Vagina (tissue), 2 donors: Measurements from ENCODE around the gene TMEM220. TPM values are rescaled to one million over a fixed set of nuclear protein-coding genes. Genes with fewer than 3 reads are reported as not detected.

Source experiments
- DNase-seq, 2 donors: peaks; one replicate each; pipeline ENCODE4 v3.0.0-alpha.2; 2017; ENCODE audit errors: extremely low spot score in 2 of 2
- H3K27ac ChIP-seq: fragments of 200-600 bp; sonication (generic); one replicate; pipeline ENCODE4 v1.5.1; 2019
- H3K27me3 ChIP-seq: fragments of 200-600 bp; sonication (generic); one replicate; pipeline ENCODE4 v1.5.1; 2019
- H3K36me3 ChIP-seq, 2 donors: fragments of 200-600 bp; sonication (generic); one replicate each; pipeline ENCODE4 v1.5.1; 2017 to 2019
- H3K4me1 ChIP-seq: fragments of 200-600 bp; sonication (generic); one replicate; pipeline ENCODE4 v1.5.1; 2019
- H3K4me3 ChIP-seq, 2 donors: fragments of 200-600 bp; sonication (generic); 1 replicate in 1 of 2; 2 replicates in 1 of 2; pipeline ENCODE4 v1.5.1; 2016 to 2019
- H3K9me3 ChIP-seq: fragments of 200-600 bp; sonication (generic); one replicate; pipeline ENCODE4 v1.5.1; 2019
- POLR2A ChIP-seq, 2 donors: fragments of 450-650 bp; IDR thresholded peaks; one replicate each; pipeline ENCODE4 v1.6.1; 2017; ENCODE audit warnings: antibody characterized with exemption in 2 of 2, mild to moderate bottlenecking in 2 of 2, moderate library complexity in 2 of 2
- POLR2AphosphoS5 ChIP-seq, 2 donors: sonication (generic); formaldehyde crosslinking; IDR thresholded peaks; one replicate each; pipeline ENCODE4 v1.9.0; 2017; ENCODE audit warnings: antibody characterized with exemption in 2 of 2, mild to moderate bottlenecking in 2 of 2, low read depth in 1 of 2; ENCODE audit not compliant: insufficient read depth in 1 of 2
- intact Hi-C: fragments of 100-400 bp; cut with DNase I; formaldehyde crosslinking; loops from one replicate; pipeline ENCODE4 v1.15.1; 2023
- total RNA-seq: library from RNA; depleted of rRNA; stranded (reverse); fragments of >200 nt; gene quantifications from one replicate; pipeline ENCODE4 v1.2.3, GENCODE V29; 2016
- TF ChIP-seq, protein P1 (sequence below), 3 experiments: fragments of 450-650 bp in 2 of 3; fragments of 200-600 bp in 1 of 3; sonication (generic) in 1 of 3; IDR thresholded peaks; one replicate each; pipeline ENCODE4 v1.5.1; 2017 to 2019; ENCODE audit warnings: antibody characterized with exemption in 3 of 3, mild to moderate bottlenecking in 2 of 3, moderate library complexity in 2 of 3

Gene TMEM220
- total RNA-seq, 1 donor from 2014 or later = 10.3 TPM

DNA sequence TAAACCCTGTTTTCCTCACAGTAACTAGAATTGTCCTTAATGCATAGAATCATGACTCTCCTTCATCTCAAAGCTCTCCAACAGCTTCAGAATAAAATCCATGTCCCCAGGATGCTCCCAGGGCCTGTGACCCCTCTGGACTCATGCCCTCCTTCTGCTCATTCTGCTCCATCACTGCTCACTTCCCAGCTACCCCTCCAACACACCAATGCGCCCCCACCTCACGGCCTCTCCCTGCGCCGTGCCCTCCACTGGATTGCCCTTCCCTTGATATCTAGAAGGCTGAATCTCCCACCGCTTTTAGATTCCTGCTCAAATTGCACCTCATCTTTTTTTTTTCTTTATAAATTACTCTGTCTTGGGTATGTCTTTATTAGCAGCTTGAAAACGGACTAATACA is 12.6 kb upstream of the TMEM220 start:
- DNase-seq = no peak
- Histone ChIP-seq H3K9me3 (no peaks in the 10 kb centered on the region), H3K4me3 (no peak overlapping the region), H3K27ac (peak overlapping the region; percentile 78), H3K4me1 (peaks cover 38% of the 10 kb centered on the region), H3K36me3 (no peaks in the 10 kb centered on the region), H3K27me3 (no peaks in the 10 kb centered on the region)
- intact Hi-C loops = no loop called here
- TF ChIP-seq, protein P1, sequence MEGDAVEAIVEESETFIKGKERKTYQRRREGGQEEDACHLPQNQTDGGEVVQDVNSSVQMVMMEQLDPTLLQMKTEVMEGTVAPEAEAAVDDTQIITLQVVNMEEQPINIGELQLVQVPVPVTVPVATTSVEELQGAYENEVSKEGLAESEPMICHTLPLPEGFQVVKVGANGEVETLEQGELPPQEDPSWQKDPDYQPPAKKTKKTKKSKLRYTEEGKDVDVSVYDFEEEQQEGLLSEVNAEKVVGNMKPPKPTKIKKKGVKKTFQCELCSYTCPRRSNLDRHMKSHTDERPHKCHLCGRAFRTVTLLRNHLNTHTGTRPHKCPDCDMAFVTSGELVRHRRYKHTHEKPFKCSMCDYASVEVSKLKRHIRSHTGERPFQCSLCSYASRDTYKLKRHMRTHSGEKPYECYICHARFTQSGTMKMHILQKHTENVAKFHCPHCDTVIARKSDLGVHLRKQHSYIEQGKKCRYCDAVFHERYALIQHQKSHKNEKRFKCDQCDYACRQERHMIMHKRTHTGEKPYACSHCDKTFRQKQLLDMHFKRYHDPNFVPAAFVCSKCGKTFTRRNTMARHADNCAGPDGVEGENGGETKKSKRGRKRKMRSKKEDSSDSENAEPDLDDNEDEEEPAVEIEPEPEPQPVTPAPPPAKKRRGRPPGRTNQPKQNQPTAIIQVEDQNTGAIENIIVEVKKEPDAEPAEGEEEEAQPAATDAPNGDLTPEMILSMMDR (IDR thresholded peaks at IDR 0.05) = no peak
- no peak for TF ChIP-seq POLR2AphosphoS5 (IDR thresholded peaks at IDR 0.05; ENCODE audit: insufficient read depth in 1 of 2, low read depth in 1 of 2)

DNA sequence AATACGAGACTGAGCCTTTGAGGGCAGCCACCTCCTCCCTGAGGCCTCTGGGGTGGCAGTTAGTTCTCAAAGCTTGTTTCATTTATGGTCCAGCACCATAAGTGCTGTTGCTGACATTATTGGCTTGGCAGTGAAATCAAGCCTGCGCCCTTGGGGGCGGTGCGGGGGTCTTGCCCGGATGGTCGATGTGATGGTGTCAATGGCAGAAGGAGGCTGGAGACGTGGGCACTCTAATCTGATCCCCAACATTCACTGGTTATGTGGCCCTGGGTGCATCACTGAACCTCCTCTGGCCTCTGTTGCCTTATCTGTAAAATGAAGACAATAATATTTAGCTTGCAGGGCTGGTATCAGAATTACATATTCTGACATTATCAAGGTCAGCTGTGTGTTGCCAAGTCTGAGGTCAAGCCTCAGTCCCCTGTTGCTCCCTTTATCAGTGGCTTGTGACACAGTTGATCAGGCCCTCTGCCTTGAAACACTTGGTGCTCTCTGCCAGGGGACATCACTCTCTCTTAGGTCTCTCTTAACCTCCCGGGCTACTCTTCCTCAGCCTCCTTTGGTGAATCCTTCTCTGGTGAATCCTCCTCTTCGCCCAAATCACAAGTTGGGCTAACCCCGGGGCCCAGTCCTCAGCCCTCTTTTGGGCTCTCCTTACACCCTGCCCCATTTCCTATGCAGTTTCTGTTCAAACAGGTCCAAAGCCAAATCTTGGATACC is 11.8 kb upstream of the TMEM220 start:
- Histone ChIP-seq H3K27ac (peak overlapping the region; percentile 78), H3K36me3 (no peaks in the 10 kb centered on the region), H3K9me3 (no peaks in the 10 kb centered on the region), H3K27me3 (no peaks in the 10 kb centered on the region), H3K4me3 (no peak overlapping the region), H3K4me1 (peaks cover 38% of the 10 kb centered on the region)
- intact Hi-C loops = no loop called here
- TF ChIP-seq POLR2A (IDR thresholded peaks at IDR 0.05) (no peak), POLR2AphosphoS5 (IDR thresholded peaks at IDR 0.05; ENCODE audit: insufficient read depth in 1 of 2, low read depth in 1 of 2) (no peak)
- TF ChIP-seq, protein P1 (IDR thresholded peaks at IDR 0.05) = no peak
- no peak for DNase-seq

DNA sequence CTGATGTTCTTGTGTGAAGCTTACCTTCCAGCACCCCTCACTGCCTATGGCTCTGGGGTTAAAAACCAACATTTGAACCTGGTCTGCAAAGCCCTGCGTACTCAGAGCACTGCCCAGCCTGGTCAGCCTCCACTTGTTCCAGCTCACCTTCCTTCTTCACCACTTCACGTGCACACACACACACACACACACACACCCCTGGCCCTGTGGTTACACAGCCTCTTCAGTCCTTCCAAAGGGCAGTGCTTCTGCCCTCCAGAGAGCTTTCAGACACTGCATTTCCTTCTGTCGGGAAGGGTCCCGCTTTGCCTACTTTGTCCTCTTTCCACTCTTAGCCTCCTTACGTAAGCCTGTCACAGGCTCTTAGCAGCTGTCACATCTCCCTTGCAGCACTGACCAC is 9.6 kb upstream of the TMEM220 start:
- Histone ChIP-seq H3K9me3 (no peaks in the 10 kb centered on the region), H3K4me1 (peaks cover 25% of the 10 kb centered on the region), H3K27me3 (no peaks in the 10 kb centered on the region), H3K4me3 (no peak overlapping the region), H3K27ac (peak overlapping the region; percentile 5), H3K36me3 (no peaks in the 10 kb centered on the region)
- TF ChIP-seq, protein P1 (IDR thresholded peaks at IDR 0.05) = no peak
- intact Hi-C loops = loop anchor here (5.0 kb wide), 1 partner anchor 108 kb away; no protein-coding TSS in a partner anchor
- DNase-seq = peak in 1 of 2 donors; percentile 78

DNA sequence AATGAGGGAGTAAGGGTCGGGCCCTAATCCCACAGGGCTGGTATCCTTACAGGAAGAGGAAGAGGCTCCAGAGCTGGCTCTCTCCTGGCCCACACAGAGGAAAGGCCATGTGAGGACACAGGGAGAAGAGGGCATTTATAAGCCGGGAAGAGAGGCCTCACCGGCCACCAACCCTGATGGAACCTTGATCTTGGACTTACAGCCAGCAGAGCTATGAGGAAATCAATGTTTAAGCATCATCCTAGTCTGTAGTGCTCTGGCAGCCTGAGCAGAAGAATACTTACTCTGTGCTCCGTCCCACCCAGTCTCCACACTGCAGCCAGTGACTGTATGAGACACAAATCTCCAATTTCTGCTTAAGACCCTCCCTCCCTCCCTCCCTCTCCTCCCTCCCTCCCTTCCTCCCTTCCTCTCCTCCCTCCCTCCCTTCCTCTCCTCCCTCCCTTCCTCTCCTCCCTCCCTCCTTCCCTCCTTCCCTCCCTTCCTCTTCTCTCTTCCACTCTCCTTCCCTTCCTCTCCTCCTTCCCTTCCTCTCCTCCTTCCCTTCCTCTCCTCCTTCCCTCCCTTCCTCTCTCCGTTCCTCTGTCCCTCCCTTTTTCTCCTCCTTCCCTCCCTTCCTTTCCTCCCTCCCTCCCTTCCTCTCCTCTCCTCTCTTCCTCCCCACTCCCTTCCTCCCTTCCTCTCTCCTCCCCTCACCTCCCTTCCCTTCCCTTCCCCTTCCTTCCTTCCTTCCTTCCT is 8.9 kb upstream of the TMEM220 start:
- Histone ChIP-seq H3K36me3 (no peaks in the 10 kb centered on the region), H3K27ac (peak overlapping the region; percentile 36), H3K27me3 (no peaks in the 10 kb centered on the region), H3K4me3 (no peak overlapping the region), H3K9me3 (no peaks in the 10 kb centered on the region), H3K4me1 (peaks cover 19% of the 10 kb centered on the region)
- DNase-seq = peak in 1 of 2 donors; percentile 83
- TF ChIP-seq, protein P1 (IDR thresholded peaks at IDR 0.05) = no peak
- TF ChIP-seq POLR2A (IDR thresholded peaks at IDR 0.05) (no peak), POLR2AphosphoS5 (IDR thresholded peaks at IDR 0.05; ENCODE audit: insufficient read depth in 1 of 2, low read depth in 1 of 2) (no peak)
- intact Hi-C loops = loop anchor here (5.0 kb wide), 1 partner anchor 109 kb away; no protein-coding TSS in a partner anchor

DNA sequence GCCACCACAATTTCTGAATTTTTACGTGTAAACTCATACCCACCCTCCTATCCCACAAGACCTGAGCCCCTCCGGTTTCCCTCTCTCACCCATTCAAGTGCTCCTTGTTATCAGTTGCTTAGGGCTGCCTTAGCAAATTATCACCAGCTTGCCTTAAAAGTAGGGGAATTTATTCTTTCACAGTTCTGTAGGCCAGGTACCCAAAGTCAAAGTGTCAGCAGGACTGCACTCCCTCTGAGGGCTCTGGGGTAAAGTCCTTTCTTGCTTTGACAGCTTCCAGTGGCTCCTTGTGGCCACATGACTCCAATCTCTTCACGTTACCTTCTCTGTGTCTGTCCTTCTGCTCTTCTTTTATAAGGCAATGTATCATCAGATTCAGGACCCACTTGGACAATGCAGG is 7.9 kb upstream of the TMEM220 start:
- no peak overlapping the region for H3K27ac ChIP-seq
- intact Hi-C loops = loop anchor here (5.0 kb wide), 1 partner anchor 110 kb away; no protein-coding TSS in a partner anchor
- H3K9me3 ChIP-seq = no peaks in the 10 kb centered on the region
- peaks cover 12% of the 10 kb centered on the region for H3K4me1 ChIP-seq
- TF ChIP-seq POLR2A (IDR thresholded peaks at IDR 0.05) = no peak
- TF ChIP-seq, protein P1 (IDR thresholded peaks at IDR 0.05) = no peak
- no peak for TF ChIP-seq POLR2AphosphoS5 (IDR thresholded peaks at IDR 0.05; ENCODE audit: insufficient read depth in 1 of 2, low read depth in 1 of 2)
- H3K27me3 ChIP-seq = no peaks in the 10 kb centered on the region
- H3K36me3 ChIP-seq = no peaks in the 10 kb centered on the region
- H3K4me3 ChIP-seq = no peak overlapping the region
- peak in 1 of 2 donors; percentile 75 for DNase-seq
